OCI-M2 (cell line): ENCODE results near the gene CARMIL1.
"Not testable (repeated sequence)": the region's sequence is repeated elsewhere in the genome, so short reads cannot be mapped to it uniquely, and the experiment has no call there.

Experiments used
- DNase-seq: peaks from one replicate; lab custom pipeline; 2025; ENCODE audit not compliant: unreplicated experiment; lab: John Stamatoyannopoulos, UW

Gene CARMIL1

GRCh38 chr6:25275436-25275835 is 3.7 kb upstream of the CARMIL1 start:
- no peak for DNase-seq

GRCh38 chr6:25277386-25277785 is 1.8 kb upstream of the CARMIL1 start:
- no peak for DNase-seq

- DNase-seq, result no peak
Measured at GRCh38 chr6:25277857-25278256, 1.3 kb upstream of the CARMIL1 start.

GRCh38 chr6:25278261-25278913 is 787 bp upstream of the CARMIL1 start:
- no peak for DNase-seq

- DNase-seq, result no peak
Measured at GRCh38 chr6:25279748-25280343, 672 bp downstream of the CARMIL1 start.

GRCh38 chr6:25280344-25281074 is 1.3 kb downstream of the CARMIL1 start:
- DNase-seq, result no peak

GRCh38 chr6:25286891-25287290 is 7.7 kb downstream of the CARMIL1 start:
- no peak for DNase-seq

GRCh38 chr6:25287941-25288340 is 8.8 kb downstream of the CARMIL1 start:
- no peak for DNase-seq

- no peak for DNase-seq
Measured at GRCh38 chr6:25288518-25288917, 9.3 kb downstream of the CARMIL1 start.

- no peak for DNase-seq
Measured at GRCh38 chr6:25290306-25291060, 11.3 kb downstream of the CARMIL1 start.

- no peak for DNase-seq
Measured at GRCh38 chr6:25292384-25292783, 13.2 kb downstream of the CARMIL1 start.

GRCh38 chr6:25295651-25296050 is 16.5 kb downstream of the CARMIL1 start:
- DNase-seq, result no peak

GRCh38 chr6:25296217-25296905 is 17.2 kb downstream of the CARMIL1 start:
- DNase-seq, result no peak

GRCh38 chr6:25297039-25297441 is 17.9 kb downstream of the CARMIL1 start:
- no peak for DNase-seq

GRCh38 chr6:25297823-25298522 is 18.8 kb downstream of the CARMIL1 start:
- DNase-seq, result no peak

GRCh38 chr6:25298523-25298865 is 19.3 kb downstream of the CARMIL1 start:
- not testable (repeated sequence) for DNase-seq

- DNase-seq, result no peak
Measured at GRCh38 chr6:25301362-25301761, 22.2 kb downstream of the CARMIL1 start.

GRCh38 chr6:25302151-25302550 is 23.0 kb downstream of the CARMIL1 start:
- no peak for DNase-seq

- no peak for DNase-seq
Measured at GRCh38 chr6:25302677-25303128, 23.5 kb downstream of the CARMIL1 start.

- DNase-seq, result no peak
Measured at GRCh38 chr6:25303254-25303653, 24.1 kb downstream of the CARMIL1 start.
